ENCODE results near the gene VPS16. TPM values are rescaled to one million over a fixed set of nuclear protein-coding genes. Genes with fewer than 3 reads are reported as not detected.

Gene VPS16
- total and polyA plus RNA-seq, 2 of the 8 experiments (the other 6 are each of a cell fraction or from before 2014, with no cell fraction given): 23.8 to 25.9 TPM

- no peak for TF ChIP-seq POU5F1 (IDR thresholded peaks at IDR 0.05; ENCODE audit: low read depth, low read length)
- no peak for TF ChIP-seq GTF2F1 (IDR thresholded peaks at IDR 0.05; ENCODE audit: borderline replicate concordance, low read depth, low read length)
- TF ChIP-seq ZNF274 (IDR thresholded peaks at IDR 0.05; ENCODE audit: borderline replicate concordance, extremely low read depth, low read length): no peak
- no peak for TF ChIP-seq BCL11A (IDR thresholded peaks at IDR 0.05; ENCODE audit: low read depth in 2 of 2, low read length in 2 of 2)
- no peak for TF ChIP-seq YY1 (IDR thresholded peaks at IDR 0.05; ENCODE audit: low read depth, low read length)
- TF ChIP-seq EP300 (IDR thresholded peaks at IDR 0.05; ENCODE audit: borderline replicate concordance in 1 of 2, low read depth in 2 of 2, low read length in 2 of 2): no peak
- no peak for TF ChIP-seq TAF1 (IDR thresholded peaks at IDR 0.05; ENCODE audit: low read depth, low read length)
- no peak for TF ChIP-seq CHD2 (IDR thresholded peaks at IDR 0.05; ENCODE audit: low read length)
- TF ChIP-seq RFX5 (IDR thresholded peaks at IDR 0.05; ENCODE audit: borderline replicate concordance, low read depth, low read length): no peak
Observed at GRCh38 chr20:2838847-2839671, 1.5 kb upstream of the VPS16 start (continued).
